Measurements from ENCODE around the gene ADAM19. TPM values are rescaled to one million over a fixed set of nuclear protein-coding genes. Genes with fewer than 3 reads are reported as not detected.

ADAM19 gene
- total RNA-seq, 6 experiments from 2014 or later, result 75.4 to 152 (median 83.2) TPM

DNA sequence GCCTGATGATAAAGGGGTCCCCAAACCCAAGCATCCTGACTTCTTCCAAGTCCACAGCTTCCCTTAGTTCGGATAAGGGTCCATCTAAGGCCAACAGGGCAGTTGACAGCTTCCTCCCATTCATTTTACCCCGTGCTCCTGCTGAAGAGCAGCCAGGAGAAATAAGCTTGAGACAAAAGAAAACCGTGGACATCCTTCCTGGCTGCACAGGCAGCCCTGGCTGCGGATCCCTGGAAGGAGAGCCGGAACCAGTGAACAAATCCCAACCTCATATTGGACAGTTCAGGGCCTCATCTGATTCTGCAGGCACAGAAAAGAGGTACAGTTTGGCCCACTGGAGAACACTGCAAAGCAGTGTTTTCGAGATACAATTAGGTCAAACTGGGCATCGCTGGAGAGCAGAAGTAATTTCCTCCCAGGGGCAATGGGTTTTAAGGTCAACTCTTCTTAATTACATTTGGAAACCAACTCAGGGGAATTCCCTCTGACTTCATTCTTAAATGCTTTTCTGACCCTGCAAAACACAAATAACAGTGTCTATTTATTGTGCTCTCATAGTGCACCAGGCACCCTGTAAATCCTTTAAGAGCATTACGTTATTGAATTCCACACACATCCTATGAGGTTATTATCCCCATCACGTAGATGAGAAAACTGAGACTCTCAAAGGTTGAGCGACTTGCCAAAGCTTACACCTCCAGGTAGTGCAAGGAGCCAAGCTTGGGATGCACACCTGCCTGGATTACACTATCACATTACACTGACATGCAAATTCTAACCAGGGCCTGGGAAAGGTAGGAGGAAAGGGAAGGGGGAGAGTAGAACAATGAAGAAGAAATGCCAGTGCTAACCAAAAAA is 21.2 kb downstream of the ADAM19 start:
- peak overlapping the region; percentile 34; the same call in 1 of the 2 replicates for H3K27ac Mint-ChIP-seq

DNA sequence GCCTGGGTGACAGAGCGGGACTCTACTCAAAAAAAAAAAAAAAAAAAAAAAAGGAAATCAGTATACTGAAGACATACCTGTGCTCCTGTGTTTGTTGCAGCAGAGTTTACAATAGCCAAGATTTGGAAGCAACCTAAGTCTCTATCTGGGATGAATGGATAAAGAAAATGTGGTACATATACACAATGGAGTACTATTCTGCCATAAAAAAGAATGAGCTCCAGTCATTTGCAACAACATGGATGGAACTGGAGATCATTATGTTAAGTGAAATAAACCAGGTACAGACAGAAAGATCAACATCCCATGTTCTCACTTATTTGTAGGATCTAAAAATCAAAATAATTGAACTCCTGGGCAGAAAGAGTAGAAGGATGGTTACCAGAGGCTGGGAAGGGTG is 22.9 kb downstream of the ADAM19 start:
- H3K27me3 Mint-ChIP-seq (ENCODE audit: insufficient read depth), result no peaks in the 10 kb centered on the region
- H3K27ac Mint-ChIP-seq, result no peak overlapping the region
- no peak overlapping the region for H3K4me3 Mint-ChIP-seq
- no peak for DNase-seq
- H3K9me3 Mint-ChIP-seq, result no peaks in the 10 kb centered on the region
- H3K36me3 Mint-ChIP-seq (ENCODE audit: low read depth), result peaks cover 32% of the 10 kb centered on the region
- peaks cover 77% of the 10 kb centered on the region for H3K4me1 Mint-ChIP-seq (ENCODE audit: low read depth)
- TF ChIP-seq, protein P1, sequence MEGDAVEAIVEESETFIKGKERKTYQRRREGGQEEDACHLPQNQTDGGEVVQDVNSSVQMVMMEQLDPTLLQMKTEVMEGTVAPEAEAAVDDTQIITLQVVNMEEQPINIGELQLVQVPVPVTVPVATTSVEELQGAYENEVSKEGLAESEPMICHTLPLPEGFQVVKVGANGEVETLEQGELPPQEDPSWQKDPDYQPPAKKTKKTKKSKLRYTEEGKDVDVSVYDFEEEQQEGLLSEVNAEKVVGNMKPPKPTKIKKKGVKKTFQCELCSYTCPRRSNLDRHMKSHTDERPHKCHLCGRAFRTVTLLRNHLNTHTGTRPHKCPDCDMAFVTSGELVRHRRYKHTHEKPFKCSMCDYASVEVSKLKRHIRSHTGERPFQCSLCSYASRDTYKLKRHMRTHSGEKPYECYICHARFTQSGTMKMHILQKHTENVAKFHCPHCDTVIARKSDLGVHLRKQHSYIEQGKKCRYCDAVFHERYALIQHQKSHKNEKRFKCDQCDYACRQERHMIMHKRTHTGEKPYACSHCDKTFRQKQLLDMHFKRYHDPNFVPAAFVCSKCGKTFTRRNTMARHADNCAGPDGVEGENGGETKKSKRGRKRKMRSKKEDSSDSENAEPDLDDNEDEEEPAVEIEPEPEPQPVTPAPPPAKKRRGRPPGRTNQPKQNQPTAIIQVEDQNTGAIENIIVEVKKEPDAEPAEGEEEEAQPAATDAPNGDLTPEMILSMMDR (IDR thresholded peaks at IDR 0.05), result no peak

More for the DNA sequence above, 21.2 kb downstream of the ADAM19 start:
- H3K36me3 Mint-ChIP-seq (ENCODE audit: low read depth), result peaks cover 26% of the 10 kb centered on the region; the same call in 1 of the 2 replicates
- no peak for DNase-seq
- H3K4me1 Mint-ChIP-seq (ENCODE audit: low read depth), result peaks cover 77% of the 10 kb centered on the region
- no peak overlapping the region for H3K4me3 Mint-ChIP-seq
- H3K9me3 Mint-ChIP-seq, result no peaks in the 10 kb centered on the region
- TF ChIP-seq, protein P1 (IDR thresholded peaks at IDR 0.05), result no peak
- H3K27me3 Mint-ChIP-seq (ENCODE audit: insufficient read depth), result no peaks in the 10 kb centered on the region

GRCh38 chr5:157550663-157551062 is 24.9 kb downstream of the ADAM19 start:
- H3K27me3 Mint-ChIP-seq (ENCODE audit: insufficient read depth), result 0 out of 2 replicates have a peak, but pooled peaks cover 3% of the 10 kb centered on the region
- H3K36me3 Mint-ChIP-seq (ENCODE audit: low read depth), result peaks cover 33% of the 10 kb centered on the region
- TF ChIP-seq, protein P1 (IDR thresholded peaks at IDR 0.05), result no peak
- peaks cover 77% of the 10 kb centered on the region for H3K4me1 Mint-ChIP-seq (ENCODE audit: low read depth)
- peak overlapping the region; percentile 94 for H3K27ac Mint-ChIP-seq
- no peaks in the 10 kb centered on the region for H3K9me3 Mint-ChIP-seq
- DNase-seq, result no peak
- peak overlapping the region; percentile 81 for H3K4me3 Mint-ChIP-seq

DNA sequence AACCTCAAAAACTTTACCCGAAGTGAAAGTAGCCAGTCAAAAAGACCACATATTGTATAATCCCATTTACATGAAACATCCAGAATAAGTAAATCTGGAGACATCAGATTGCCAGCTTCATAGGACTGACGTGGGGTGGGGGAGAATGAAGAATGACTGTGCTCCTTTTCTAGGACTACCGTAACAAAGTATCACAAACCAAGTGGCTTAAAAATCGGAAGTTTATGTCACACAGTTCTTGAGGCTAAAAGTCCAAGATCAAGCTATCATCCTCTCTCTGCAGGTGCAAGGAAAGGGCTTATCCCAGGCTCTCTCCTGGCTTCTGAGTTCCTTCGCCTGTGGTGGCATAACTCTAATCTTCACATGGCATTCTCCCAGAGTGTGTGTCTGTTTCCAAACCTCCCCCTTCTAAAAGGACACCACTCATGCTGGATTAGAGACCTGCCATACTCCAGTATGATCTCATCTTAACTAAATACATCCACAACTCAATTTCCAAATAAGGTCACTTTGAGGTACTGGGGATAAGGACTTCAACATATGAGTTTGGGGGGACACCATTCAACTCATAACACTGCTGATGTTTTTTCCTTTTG is 25.5 kb downstream of the ADAM19 start:
- 0 out of 2 replicates have a peak, but pooled peaks cover 3% of the 10 kb centered on the region for H3K27me3 Mint-ChIP-seq (ENCODE audit: insufficient read depth)
- no peak for DNase-seq
- peak overlapping the region; percentile 94 for H3K27ac Mint-ChIP-seq
- H3K4me1 Mint-ChIP-seq (ENCODE audit: low read depth), result peaks cover 77% of the 10 kb centered on the region
- peaks cover 37% of the 10 kb centered on the region for H3K36me3 Mint-ChIP-seq (ENCODE audit: low read depth)
- H3K9me3 Mint-ChIP-seq, result no peaks in the 10 kb centered on the region
- peak overlapping the region; percentile 81 for H3K4me3 Mint-ChIP-seq
- TF ChIP-seq, protein P1 (IDR thresholded peaks at IDR 0.05), result no peak

GRCh38 chr5:157549283-157549629 is 26.3 kb downstream of the ADAM19 start:
- 0 out of 2 replicates have a peak, but pooled peaks cover 3% of the 10 kb centered on the region for H3K27me3 Mint-ChIP-seq (ENCODE audit: insufficient read depth)
- peaks cover 77% of the 10 kb centered on the region for H3K4me1 Mint-ChIP-seq (ENCODE audit: low read depth)
- H3K27ac Mint-ChIP-seq, result peak overlapping the region; percentile 94
- TF ChIP-seq, protein P1 (IDR thresholded peaks at IDR 0.05), result no peak
- peaks cover 43% of the 10 kb centered on the region for H3K36me3 Mint-ChIP-seq (ENCODE audit: low read depth)
- no peaks in the 10 kb centered on the region for H3K9me3 Mint-ChIP-seq
- DNase-seq, result peak; percentile 42
- peak overlapping the region; percentile 81 for H3K4me3 Mint-ChIP-seq

All from HFFc6 (cell line).